GM12873 (cell line): ENCODE measurements around the gene NPBWR2.

Source experiments
- CTCF ChIP-seq: IDR thresholded peaks from 2 replicates; pipeline ENCODE4 v1.5.1; 2012; ENCODE audit warnings: low read depth, mild to moderate bottlenecking, moderate library complexity, low read length, control low read depth; ENCODE audit not compliant: insufficient read depth; ENCODE audit errors: missing control alignments

NPBWR2 gene

GRCh38 chr20:64152906-64153305 lies 45.5 kb upstream of the NPBWR2 start:
- no peak for TF ChIP-seq CTCF

GRCh38 chr20:64151633-64152530 lies 44.5 kb upstream of the NPBWR2 start:
- TF ChIP-seq CTCF, result no peak

- TF ChIP-seq CTCF, result no peak
Measured at GRCh38 chr20:64150756-64151632, 43.6 kb upstream of the NPBWR2 start.

GRCh38 chr20:64149809-64150560 lies 42.6 kb upstream of the NPBWR2 start:
- no peak for TF ChIP-seq CTCF

GRCh38 chr20:64149141-64149540 lies 41.8 kb upstream of the NPBWR2 start:
- TF ChIP-seq CTCF, result no peak

- TF ChIP-seq CTCF, result no peak
Measured at GRCh38 chr20:64148581-64148980, 41.2 kb upstream of the NPBWR2 start.
